K562 (cell line): ENCODE data around the gene PPP1R16B. TPM values are rescaled to one million over a fixed set of nuclear protein-coding genes. Genes with fewer than 3 reads are reported as not detected.

Experiments used
- FOXM1 ChIP-seq, 2 experiments: fragments of 450-650 bp in 1 of 2; sonication (generic) in 1 of 2; formaldehyde crosslinking in 1 of 2; IDR thresholded peaks; 2 replicates each; pipeline versions ENCODE4 v1.6.1 to v1.9.0; 2017 to 2022; ENCODE audit warnings: low read depth in 2 of 2, mild to moderate bottlenecking in 2 of 2, missing genetic modification reagents in 1 of 2, moderate library complexity in 1 of 2
- YY1 ChIP-seq, 3 experiments: IDR thresholded peaks; 2 replicates each; pipeline ENCODE4 v1.6.1; 2011; ENCODE audit warnings: low read length in 2 of 3, mild to moderate bottlenecking in 2 of 3, moderate library complexity in 2 of 3, borderline replicate concordance in 1 of 3, control low read depth in 1 of 3, low read depth in 1 of 3; ENCODE audit not compliant: insufficient read depth in 3 of 3, insufficient replicate concordance in 2 of 3, control insufficient read depth in 1 of 3, insufficient read length in 1 of 3; ENCODE audit errors: extremely low read depth in 1 of 3
- ZFP36 ChIP-seq: fragments of 150-350 bp; IDR thresholded peaks from 2 replicates; pipeline ENCODE4 v1.6.1; 2018; ENCODE audit warnings: low read length, low read depth; ENCODE audit not compliant: partially characterized antibody
- ZNF408 ChIP-seq: fragments of 250-450 bp; sonication (Bioruptor Pico); IDR thresholded peaks from 2 replicates; pipeline ENCODE4 v1.4.0; 2020; ENCODE audit warnings: low read depth, mild to moderate bottlenecking, moderate library complexity
- ZNF551 ChIP-seq: fragments of 250-450 bp; sonication (Bioruptor Pico); IDR thresholded peaks from 2 replicates; pipeline ENCODE4 v1.5.0; 2021; ENCODE audit warnings: mild to moderate bottlenecking, moderate library complexity
- polyA plus RNA-seq, 8 experiments: library from polyadenylated mRNA; depleted of rRNA in 4 of 8; stranded (reverse) in 5 of 8; unstranded in 3 of 8; fragments of >200 nt; fragmentation: Nextera tagmentation in 2 of 8; fragmentation: Illumina TruSeq in 1 of 8; extraction: Ambion mirVana in 2 of 8; extraction: Trizol in 1 of 8; gene quantifications; 2 replicates each; pipeline versions ENCODE4 v1.2.1 to v1.2.3, GENCODE V29; 2011 to 2014; ENCODE audit warnings: inconsistent platforms in 1 of 8, missing spikeins in 1 of 8
- total RNA-seq, 7 experiments: library from RNA; depleted of rRNA in 6 of 7; stranded (reverse); fragments of >200 nt in 6 of 7; fragmentation: Illumina TruSeq in 2 of 7; extraction: Trizol in 2 of 7; gene quantifications; 2 replicates each; pipeline versions ENCODE4 v1.2.1 to v1.2.3, GENCODE V29; 2011 to 2021; ENCODE audit warnings: low replicate concordance in 1 of 7
- TF ChIP-seq, protein P1 (sequence below): sonication (generic); formaldehyde crosslinking; IDR thresholded peaks from 2 replicates; pipeline ENCODE4 v1.8.0; 2023; ENCODE audit warnings: missing genetic modification reagents, mild to moderate bottlenecking, borderline replicate concordance

PPP1R16B gene
- total and polyA plus RNA-seq, 9 of the 15 experiments (the other 6 are each of a cell fraction or from before 2014, with no cell fraction given), result 1.5 to 11.5 (median 6.8) TPM

DNA sequence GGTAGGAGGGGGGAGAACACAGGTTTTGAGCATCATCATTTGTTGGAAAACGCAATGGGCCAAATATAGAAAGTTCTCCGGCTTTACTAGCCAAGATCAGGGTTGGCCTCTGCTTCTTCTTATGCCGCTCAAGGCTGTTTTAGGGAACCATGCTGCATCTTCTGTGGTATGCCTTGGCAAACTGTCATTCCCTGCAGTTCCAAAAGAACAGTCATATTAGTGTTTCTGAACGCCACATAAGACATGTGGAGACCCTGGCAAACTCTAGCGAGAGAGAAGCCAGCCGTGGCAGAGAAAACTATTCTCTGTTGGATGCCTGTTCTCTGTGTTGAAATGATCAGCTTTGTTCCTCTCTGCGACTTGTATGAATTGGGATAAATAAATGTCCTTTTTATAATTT is 46.4 kb upstream of the PPP1R16B start (continued):
- TF ChIP-seq, protein P1, sequence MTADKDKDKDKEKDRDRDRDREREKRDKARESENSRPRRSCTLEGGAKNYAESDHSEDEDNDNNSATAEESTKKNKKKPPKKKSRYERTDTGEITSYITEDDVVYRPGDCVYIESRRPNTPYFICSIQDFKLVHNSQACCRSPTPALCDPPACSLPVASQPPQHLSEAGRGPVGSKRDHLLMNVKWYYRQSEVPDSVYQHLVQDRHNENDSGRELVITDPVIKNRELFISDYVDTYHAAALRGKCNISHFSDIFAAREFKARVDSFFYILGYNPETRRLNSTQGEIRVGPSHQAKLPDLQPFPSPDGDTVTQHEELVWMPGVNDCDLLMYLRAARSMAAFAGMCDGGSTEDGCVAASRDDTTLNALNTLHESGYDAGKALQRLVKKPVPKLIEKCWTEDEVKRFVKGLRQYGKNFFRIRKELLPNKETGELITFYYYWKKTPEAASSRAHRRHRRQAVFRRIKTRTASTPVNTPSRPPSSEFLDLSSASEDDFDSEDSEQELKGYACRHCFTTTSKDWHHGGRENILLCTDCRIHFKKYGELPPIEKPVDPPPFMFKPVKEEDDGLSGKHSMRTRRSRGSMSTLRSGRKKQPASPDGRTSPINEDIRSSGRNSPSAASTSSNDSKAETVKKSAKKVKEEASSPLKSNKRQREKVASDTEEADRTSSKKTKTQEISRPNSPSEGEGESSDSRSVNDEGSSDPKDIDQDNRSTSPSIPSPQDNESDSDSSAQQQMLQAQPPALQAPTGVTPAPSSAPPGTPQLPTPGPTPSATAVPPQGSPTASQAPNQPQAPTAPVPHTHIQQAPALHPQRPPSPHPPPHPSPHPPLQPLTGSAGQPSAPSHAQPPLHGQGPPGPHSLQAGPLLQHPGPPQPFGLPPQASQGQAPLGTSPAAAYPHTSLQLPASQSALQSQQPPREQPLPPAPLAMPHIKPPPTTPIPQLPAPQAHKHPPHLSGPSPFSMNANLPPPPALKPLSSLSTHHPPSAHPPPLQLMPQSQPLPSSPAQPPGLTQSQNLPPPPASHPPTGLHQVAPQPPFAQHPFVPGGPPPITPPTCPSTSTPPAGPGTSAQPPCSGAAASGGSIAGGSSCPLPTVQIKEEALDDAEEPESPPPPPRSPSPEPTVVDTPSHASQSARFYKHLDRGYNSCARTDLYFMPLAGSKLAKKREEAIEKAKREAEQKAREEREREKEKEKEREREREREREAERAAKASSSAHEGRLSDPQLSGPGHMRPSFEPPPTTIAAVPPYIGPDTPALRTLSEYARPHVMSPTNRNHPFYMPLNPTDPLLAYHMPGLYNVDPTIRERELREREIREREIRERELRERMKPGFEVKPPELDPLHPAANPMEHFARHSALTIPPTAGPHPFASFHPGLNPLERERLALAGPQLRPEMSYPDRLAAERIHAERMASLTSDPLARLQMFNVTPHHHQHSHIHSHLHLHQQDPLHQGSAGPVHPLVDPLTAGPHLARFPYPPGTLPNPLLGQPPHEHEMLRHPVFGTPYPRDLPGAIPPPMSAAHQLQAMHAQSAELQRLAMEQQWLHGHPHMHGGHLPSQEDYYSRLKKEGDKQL (CRISPR knock-in tag), result no peak
- no peak for TF ChIP-seq ZNF408 (CRISPR knock-in tag)
- TF ChIP-seq ZNF551 (CRISPR knock-in tag), result no peak
- no peak for TF ChIP-seq YY1 (IDR thresholded peaks at IDR 0.05; ENCODE audit: borderline replicate concordance in 1 of 3, control insufficient read depth in 1 of 3, extremely low read depth in 1 of 3, insufficient read depth in 3 of 3, insufficient read length in 1 of 3, insufficient replicate concordance in 2 of 3, low read depth in 1 of 3, low read length in 2 of 3)
- no peak for TF ChIP-seq FOXM1 (IDR thresholded peaks at IDR 0.05; ENCODE audit: low read depth)
- TF ChIP-seq FOXM1 (CRISPR knock-in tag; IDR thresholded peaks at IDR 0.05; ENCODE audit: low read depth), result no peak
- TF ChIP-seq ZFP36, result no peak
